Effector memory CD8-positive, alpha-beta T cell (primary cell): ENCODE measurements around the gene GLT6D1.
"Not testable (repeated sequence)": the region's sequence is repeated elsewhere in the genome, so short reads cannot be mapped to it uniquely, and the experiment has no call there.

Experiments
- ATAC-seq: fragments of 150-1000 bp; cut with Tn5 transposase; replicated peaks from 2 replicates; pipeline ENCODE4 v1.10.0; 2021; ENCODE audit warnings: mild to moderate bottlenecking, moderate library complexity
- DNase-seq, 3 experiments: peaks; one replicate each; pipeline ENCODE4 v3.0.0; 2021
- H3K27ac Mint-ChIP-seq, 2 donors: one replicate each; pipeline ENCODE4 v1.8.0; 2022; ENCODE audit warnings: mild to moderate bottlenecking in 2 of 2, mixed read lengths in 2 of 2, moderate library complexity in 2 of 2
- H3K27me3 Mint-ChIP-seq, 2 donors: one replicate each; pipeline ENCODE4 v1.8.0; 2022; ENCODE audit warnings: mixed read lengths in 2 of 2
- H3K36me3 Mint-ChIP-seq: one replicate; pipeline ENCODE4 v1.8.0; 2022; ENCODE audit warnings: mild to moderate bottlenecking, moderate library complexity, mixed read lengths; ENCODE audit not compliant: insufficient read depth
- H3K4me1 Mint-ChIP-seq, 2 donors: one replicate each; pipeline ENCODE4 v1.8.0; 2022; ENCODE audit warnings: low read depth in 2 of 2, mixed read lengths in 2 of 2
- H3K4me3 Mint-ChIP-seq, 2 donors: one replicate each; pipeline ENCODE4 v1.8.0; 2022; ENCODE audit warnings: mild to moderate bottlenecking in 2 of 2, mixed read lengths in 2 of 2, moderate library complexity in 2 of 2
- H3K9me3 Mint-ChIP-seq, 2 donors: one replicate each; pipeline ENCODE4 v1.8.0; 2022; ENCODE audit warnings: mixed read lengths in 2 of 2

GLT6D1 gene

GRCh38 chr9:135661816-135662560, 22.6 kb upstream of the GLT6D1 start:
- peaks cover 13 to 32% of the 10 kb centered on the region in 2 donors for H3K27me3 Mint-ChIP-seq

DNA sequence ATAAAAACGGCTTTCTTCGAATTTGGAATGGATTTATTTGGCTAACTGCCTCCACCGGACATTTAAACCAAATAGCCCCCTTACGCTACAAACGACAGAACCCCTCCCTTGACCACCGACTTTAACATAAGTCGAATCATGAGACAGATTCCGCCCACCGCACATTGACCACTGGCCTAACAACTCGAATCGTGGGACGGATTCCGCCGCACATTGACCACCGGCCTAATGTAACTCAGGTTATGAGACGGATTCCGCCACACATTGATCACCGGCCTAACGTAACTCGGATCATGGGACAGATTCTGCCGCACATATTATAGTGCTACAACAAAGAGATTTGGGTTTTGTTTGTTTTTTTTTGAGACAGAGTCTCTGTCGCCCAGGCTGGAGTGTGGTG, 21.1 kb upstream of the GLT6D1 start:
- no peaks in the 10 kb centered on the region for H3K9me3 Mint-ChIP-seq
- no peaks in the 10 kb centered on the region for H3K36me3 Mint-ChIP-seq
- H3K4me3 Mint-ChIP-seq = no peak overlapping the region
- no peak overlapping the region for H3K27ac Mint-ChIP-seq
- H3K27me3 Mint-ChIP-seq = peaks cover 21 to 32% of the 10 kb centered on the region in 2 donors
- DNase-seq (no peak), ATAC-seq (no peak)
- H3K4me1 Mint-ChIP-seq = no peaks in the 10 kb centered on the region

More at GRCh38 chr9:135661816-135662560, 22.6 kb upstream of the GLT6D1 start:
- Mint-ChIP-seq H3K4me3 (no peak overlapping the region), H3K9me3 (no peaks in the 10 kb centered on the region), H3K36me3 (no peaks in the 10 kb centered on the region), H3K4me1 (no peaks in the 10 kb centered on the region), H3K27ac (no peak overlapping the region)
- ATAC-seq = no peak
- no peak for DNase-seq

GRCh38 chr9:135659252-135659651, 19.9 kb upstream of the GLT6D1 start:
- ATAC-seq (no peak), DNase-seq (no peak)
- peaks cover 22 to 41% of the 10 kb centered on the region in 2 donors for H3K27me3 Mint-ChIP-seq
- no peaks in the 10 kb centered on the region for H3K36me3 Mint-ChIP-seq
- H3K9me3 Mint-ChIP-seq = no peaks in the 10 kb centered on the region
- H3K4me3 Mint-ChIP-seq = no peak overlapping the region
- H3K4me1 Mint-ChIP-seq = no peaks in the 10 kb centered on the region
- H3K27ac Mint-ChIP-seq = no peak overlapping the region

GRCh38 chr9:135657416-135657815, 18.1 kb upstream of the GLT6D1 start:
- Mint-ChIP-seq H3K27ac (no peak overlapping the region), H3K27me3 (peaks cover 21 to 57% of the 10 kb centered on the region in 2 donors), H3K9me3 (no peaks in the 10 kb centered on the region), H3K4me1 (no peaks in the 10 kb centered on the region), H3K4me3 (no peak overlapping the region), H3K36me3 (no peaks in the 10 kb centered on the region)
- ATAC-seq = no peak
- DNase-seq = no peak

- Mint-ChIP-seq H3K9me3 (peaks cover 1 to 4% of the 10 kb centered on the region in 2 donors), H3K27ac (no peak overlapping the region), H3K27me3 (peaks cover 25 to 51% of the 10 kb centered on the region in 2 donors), H3K36me3 (no peaks in the 10 kb centered on the region), H3K4me3 (no peak overlapping the region), H3K4me1 (no peaks in the 10 kb centered on the region)
- no peak for ATAC-seq
- DNase-seq = no peak
Measured at GRCh38 chr9:135655317-135655716, 16.0 kb upstream of the GLT6D1 start.

DNA sequence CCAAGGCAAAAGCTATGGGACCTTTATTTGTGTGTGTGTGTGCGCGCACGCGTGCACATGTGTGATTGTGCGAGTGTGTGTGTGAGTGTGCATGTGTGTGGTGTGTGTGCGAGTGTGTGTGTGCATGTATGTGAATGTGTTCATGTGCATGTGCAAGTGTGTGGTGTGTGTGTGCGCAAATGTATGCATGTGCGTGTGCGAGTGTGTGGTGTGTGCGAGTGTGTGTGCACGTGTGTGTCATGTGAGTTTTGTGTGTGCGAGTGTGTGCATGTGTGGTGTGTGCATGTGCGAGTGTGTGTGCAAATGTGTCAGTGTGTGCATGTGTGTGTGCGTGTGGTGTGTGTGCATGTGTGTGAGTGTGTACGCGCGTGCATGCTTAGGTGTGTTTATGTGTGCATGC, 11.1 kb upstream of the GLT6D1 start:
- Mint-ChIP-seq H3K9me3 (peaks cover 6 to 23% of the 10 kb centered on the region in 2 donors), H3K4me1 (no peaks in the 10 kb centered on the region), H3K36me3 (no peaks in the 10 kb centered on the region), H3K27me3 (peaks cover 17 to 27% of the 10 kb centered on the region in 2 donors), H3K27ac (no peak overlapping the region), H3K4me3 (no peak overlapping the region)
- DNase-seq = no peak
- ATAC-seq = no peak

- no peak overlapping the region for H3K27ac Mint-ChIP-seq
- H3K27me3 Mint-ChIP-seq = peaks cover 12 to 18% of the 10 kb centered on the region in 2 donors
- H3K4me1 Mint-ChIP-seq = no peaks in the 10 kb centered on the region
- no peak for ATAC-seq
- H3K36me3 Mint-ChIP-seq = no peaks in the 10 kb centered on the region
- no peak for DNase-seq
- peaks cover 11 to 32% of the 10 kb centered on the region in 2 donors for H3K9me3 Mint-ChIP-seq
- H3K4me3 Mint-ChIP-seq = no peak overlapping the region
Measured at GRCh38 chr9:135649508-135649907, 10.2 kb upstream of the GLT6D1 start.

GRCh38 chr9:135648494-135649410, 9.4 kb upstream of the GLT6D1 start:
- Mint-ChIP-seq H3K9me3 (peaks cover 13 to 35% of the 10 kb centered on the region in 2 donors), H3K27me3 (peaks cover 6 to 11% of the 10 kb centered on the region in 2 donors), H3K27ac (no peak overlapping the region)

GRCh38 chr9:135647884-135648283, 8.5 kb upstream of the GLT6D1 start:
- Mint-ChIP-seq H3K27ac (no peak overlapping the region), H3K36me3 (no peaks in the 10 kb centered on the region), H3K4me3 (no peak overlapping the region), H3K27me3 (peaks cover 6 to 8% of the 10 kb centered on the region in 2 donors), H3K9me3 (peaks cover 14 to 35% of the 10 kb centered on the region in 2 donors), H3K4me1 (no peaks in the 10 kb centered on the region)
- no peak for DNase-seq
- ATAC-seq = no peak

More at GRCh38 chr9:135648494-135649410, 9.4 kb upstream of the GLT6D1 start:
- Mint-ChIP-seq H3K4me1 (no peaks in the 10 kb centered on the region), H3K4me3 (no peak overlapping the region), H3K36me3 (no peaks in the 10 kb centered on the region)
- DNase-seq (no peak), ATAC-seq (no peak)

DNA sequence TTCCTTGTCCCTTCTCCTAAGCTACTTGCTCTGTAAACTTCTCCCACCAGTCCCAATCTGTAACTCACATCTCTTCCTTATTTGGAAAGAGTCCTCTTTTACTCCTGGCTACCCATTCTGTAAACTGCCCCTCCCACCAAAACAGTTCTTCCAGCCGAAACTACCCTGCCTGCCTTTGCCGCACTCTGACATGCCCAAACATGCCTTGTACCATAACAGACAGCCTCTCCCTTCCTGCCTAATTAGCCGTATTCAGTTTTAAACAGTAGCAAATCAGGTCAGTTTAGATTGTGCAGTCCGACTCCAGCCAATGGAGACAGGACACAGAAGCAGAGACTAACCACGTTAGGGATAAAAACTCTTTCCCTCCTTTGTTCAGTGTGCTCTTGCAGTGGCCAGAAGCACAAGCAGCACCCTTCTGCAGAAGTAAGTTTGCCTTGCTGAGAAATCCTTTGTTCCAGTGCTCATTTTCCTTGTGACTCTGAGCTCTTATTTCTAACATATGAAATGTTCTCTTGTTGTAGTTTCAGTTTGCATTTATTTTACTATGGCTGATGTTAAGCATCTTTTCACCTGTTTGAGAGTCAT, 5.4 kb upstream of the GLT6D1 start:
- H3K9me3 Mint-ChIP-seq = peaks cover 12 to 27% of the 10 kb centered on the region in 2 donors
- no peaks in the 10 kb centered on the region for H3K4me1 Mint-ChIP-seq
- H3K27me3 Mint-ChIP-seq = peaks cover 16 to 23% of the 10 kb centered on the region in 2 donors
- no peaks in the 10 kb centered on the region for H3K36me3 Mint-ChIP-seq
- H3K4me3 Mint-ChIP-seq = no peak overlapping the region
- no peak overlapping the region for H3K27ac Mint-ChIP-seq
- DNase-seq (no peak), ATAC-seq (no peak)

GRCh38 chr9:135641745-135642144, 2.4 kb upstream of the GLT6D1 start:
- Mint-ChIP-seq H3K9me3 (peaks cover 9 to 13% of the 10 kb centered on the region in 2 donors), H3K27ac (no peak overlapping the region), H3K4me1 (no peaks in the 10 kb centered on the region), H3K27me3 (peaks cover 28 to 38% of the 10 kb centered on the region in 2 donors), H3K36me3 (no peaks in the 10 kb centered on the region), H3K4me3 (no peak overlapping the region)
- no peak for DNase-seq
- ATAC-seq = no peak

DNA sequence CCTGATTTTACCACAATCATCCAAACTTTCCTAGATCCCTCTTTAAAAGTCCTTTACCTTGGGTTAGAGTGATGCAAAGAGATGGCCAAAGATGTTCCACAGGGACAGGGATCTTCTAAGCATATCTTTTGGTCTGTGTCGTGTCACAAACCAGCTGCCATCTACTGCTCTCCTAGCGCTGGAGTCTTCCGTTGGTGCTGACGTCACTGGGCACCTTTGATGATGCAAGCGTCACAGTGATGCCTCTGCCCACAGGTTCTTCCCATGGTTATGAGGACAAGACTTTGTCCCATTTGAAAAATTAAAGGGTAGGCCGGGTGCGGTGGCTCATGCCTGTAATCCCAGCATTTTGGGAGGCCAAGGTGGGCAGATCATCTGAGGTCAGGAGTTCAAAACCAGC, 1.7 kb upstream of the GLT6D1 start:
- H3K4me1 Mint-ChIP-seq = no peaks in the 10 kb centered on the region
- no peak overlapping the region for H3K27ac Mint-ChIP-seq

GRCh38 chr9:135636930-135637530, 2.3 kb downstream of the GLT6D1 start:
- not testable (repeated sequence) for H3K4me3 Mint-ChIP-seq, H3K27ac Mint-ChIP-seq, H3K36me3 Mint-ChIP-seq, H3K9me3 Mint-ChIP-seq, DNase-seq, H3K4me1 Mint-ChIP-seq, ATAC-seq
- peaks cover 49 to 65% of the 10 kb centered on the region in 2 donors for H3K27me3 Mint-ChIP-seq

More for the DNA sequence above, 1.7 kb upstream of the GLT6D1 start:
- Mint-ChIP-seq H3K9me3 (peaks cover 9 to 13% of the 10 kb centered on the region in 2 donors), H3K4me3 (no peak overlapping the region), H3K36me3 (no peaks in the 10 kb centered on the region), H3K27me3 (peaks cover 35 to 45% of the 10 kb centered on the region in 2 donors)
- ATAC-seq (no peak), DNase-seq (no peak)
